NCI-H510A treated with DMSO at 0.1 percent for 48 hours (cell line): ENCODE measurements around the gene RFX2.
A peak's percentile ranks its signal among the peaks of the same experiment; 100 is the strongest.
"Not testable (repeated sequence)": the region's sequence is repeated elsewhere in the genome, so short reads cannot be mapped to it uniquely, and the experiment has no call there.

Experiments
- DNase-seq: peaks from one replicate; lab custom pipeline; 2025; lab: John Stamatoyannopoulos, UW

RFX2 gene

DNA sequence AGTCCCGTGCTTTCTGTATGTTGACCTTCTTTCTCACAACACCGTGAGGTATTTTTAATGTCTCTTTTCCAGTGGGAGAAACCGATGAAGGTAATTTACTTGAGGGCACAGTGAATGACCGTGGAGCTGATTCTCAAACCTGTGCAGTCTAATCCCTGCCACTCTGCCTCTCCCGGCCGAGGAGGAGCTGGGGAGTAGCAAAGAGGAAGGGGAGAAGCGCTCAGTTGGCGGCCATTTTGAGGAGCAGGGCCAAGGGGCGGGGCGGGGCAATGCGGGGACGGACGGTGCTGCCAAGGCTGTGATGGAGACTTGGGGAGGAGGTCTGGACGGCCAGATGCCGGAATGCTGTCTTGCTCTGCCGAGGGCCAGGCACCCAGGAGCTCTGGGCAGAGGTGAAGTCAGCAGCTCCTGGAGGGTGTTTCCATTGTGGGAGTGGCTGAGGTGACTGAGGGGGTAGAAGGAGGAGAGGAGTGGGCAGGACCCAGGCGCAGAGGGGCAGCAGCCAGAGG lies 120.0 kb downstream of the RFX2 start:
- DNase-seq: no peak

DNA sequence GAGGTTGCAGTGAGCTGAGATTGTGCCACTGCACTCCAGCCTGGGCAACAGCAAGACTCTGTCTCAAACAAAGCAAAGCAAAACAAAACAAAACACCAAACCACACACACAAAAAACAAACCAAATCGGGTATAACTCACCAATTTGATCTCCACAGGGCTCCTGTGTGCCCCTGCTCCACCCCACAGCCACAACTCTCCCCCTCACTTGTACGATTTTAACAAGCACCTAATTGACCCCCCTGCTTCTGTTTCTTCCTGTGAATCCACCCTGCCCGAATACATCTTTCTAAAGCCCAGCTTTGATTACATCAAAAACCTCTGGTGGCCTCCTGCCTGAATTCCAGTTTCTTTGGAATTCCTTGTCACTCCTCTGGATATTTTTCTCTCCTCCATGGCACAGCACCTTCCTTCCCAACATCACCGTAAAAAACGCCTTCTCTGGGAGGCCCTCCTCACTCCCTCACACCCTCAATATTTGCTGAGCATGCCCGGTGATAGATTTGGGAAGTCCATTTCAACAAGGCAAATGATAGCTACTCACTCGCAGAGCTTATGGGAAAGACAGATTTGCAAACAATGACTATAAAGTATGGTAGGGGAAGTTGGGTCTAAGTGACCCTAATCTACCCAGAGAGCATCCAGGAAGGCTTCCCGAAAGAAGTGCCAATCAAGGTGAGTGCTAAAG lies 120.8 kb downstream of the RFX2 start:
- DNase-seq: no peak

DNA sequence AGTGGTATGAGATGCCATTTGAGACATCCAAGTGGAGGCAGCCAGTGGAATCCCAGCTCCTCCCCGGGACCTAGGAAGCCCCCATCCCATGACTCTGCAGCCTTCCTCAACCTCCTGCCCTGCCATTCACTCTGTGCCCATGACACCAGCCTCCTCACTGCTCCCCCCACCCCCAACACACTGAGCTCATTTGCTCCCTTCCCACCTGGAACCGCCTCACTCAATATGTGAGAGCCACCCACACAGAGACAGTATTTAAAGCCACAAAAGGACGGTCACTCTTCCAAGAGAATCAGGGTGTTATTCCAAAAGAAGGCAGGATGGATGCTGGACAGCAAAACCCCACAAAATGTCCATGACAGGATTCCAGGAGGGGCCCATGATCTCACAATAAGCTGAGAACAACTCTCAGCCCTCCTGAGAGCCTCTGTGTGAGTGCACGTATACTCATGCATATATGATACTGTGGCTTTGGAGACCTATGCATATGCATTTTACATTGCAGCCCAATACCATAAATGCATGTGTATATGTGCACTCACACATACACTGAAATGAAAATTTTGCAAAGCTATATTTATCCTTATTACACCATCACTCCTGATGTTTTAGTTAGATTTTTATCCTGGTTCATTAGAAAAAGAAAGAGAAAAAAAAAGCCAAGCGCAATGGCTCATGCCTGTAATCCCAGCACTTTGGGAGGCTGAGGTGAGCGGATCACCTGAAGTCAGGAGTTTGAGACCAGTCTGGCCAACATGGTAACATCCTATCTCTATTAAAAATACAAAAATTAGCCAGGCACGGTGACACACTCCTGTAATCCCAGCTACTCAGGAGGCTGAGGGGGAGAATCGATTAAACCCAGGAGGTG lies 121.5 kb downstream of the RFX2 start:
- peak; percentile 92 for DNase-seq

DNA sequence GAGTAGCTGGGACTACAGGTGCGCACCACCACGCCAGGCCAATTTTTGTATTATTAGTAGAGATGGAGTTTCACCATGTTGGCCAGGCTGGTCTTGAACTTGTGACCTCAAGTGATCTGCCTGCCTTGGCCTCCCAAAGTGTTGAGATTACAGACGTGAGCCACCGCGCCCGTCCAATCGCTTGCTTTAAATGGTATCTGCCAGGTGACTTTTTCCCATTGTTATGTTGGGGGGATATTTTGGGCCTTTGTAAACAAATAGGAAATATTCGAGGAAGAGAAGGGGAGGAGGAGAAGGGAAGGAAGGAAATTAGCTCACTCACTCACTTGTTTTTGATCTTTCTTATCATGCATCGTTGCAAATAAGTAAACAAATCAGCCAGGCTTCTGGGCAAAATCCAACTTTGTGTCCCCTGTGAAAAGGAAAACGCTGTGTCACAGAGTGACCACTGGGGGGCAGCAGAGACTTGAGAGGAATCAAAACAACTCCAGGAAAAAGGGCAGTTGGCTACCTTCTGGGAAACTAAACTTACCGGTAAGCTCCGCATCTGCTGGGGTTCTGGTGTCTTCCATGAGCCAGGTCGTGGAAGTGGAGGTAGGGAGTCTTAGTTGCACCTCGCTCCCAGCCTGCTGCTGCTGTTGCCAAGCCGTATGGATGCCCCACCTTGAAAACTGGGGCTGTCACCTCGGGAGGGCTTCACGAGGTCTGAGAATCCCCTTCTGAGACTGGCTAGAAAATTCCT lies 123.1 kb downstream of the RFX2 start:
- peak; percentile 97 for DNase-seq

DNA sequence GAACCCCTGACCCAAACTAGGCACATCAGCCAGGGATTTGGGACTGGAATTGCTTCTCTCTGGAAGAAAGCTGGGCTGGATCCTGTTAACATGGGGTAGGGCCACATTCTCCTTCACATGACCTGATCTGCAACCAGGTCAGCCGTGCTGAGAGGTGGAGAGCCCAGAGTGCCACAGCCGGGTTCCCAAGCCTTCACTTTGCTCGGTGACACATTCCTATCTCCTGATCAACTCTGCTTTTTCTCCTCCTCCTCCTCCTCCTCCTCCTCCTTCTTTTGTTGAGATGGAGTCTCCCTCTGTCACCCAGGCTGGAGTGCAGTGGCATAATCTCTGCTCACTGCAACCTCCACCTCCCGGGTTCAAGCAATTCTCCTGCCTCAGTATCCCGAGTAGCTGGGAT lies 124.5 kb downstream of the RFX2 start:
- not testable (repeated sequence) for DNase-seq

DNA sequence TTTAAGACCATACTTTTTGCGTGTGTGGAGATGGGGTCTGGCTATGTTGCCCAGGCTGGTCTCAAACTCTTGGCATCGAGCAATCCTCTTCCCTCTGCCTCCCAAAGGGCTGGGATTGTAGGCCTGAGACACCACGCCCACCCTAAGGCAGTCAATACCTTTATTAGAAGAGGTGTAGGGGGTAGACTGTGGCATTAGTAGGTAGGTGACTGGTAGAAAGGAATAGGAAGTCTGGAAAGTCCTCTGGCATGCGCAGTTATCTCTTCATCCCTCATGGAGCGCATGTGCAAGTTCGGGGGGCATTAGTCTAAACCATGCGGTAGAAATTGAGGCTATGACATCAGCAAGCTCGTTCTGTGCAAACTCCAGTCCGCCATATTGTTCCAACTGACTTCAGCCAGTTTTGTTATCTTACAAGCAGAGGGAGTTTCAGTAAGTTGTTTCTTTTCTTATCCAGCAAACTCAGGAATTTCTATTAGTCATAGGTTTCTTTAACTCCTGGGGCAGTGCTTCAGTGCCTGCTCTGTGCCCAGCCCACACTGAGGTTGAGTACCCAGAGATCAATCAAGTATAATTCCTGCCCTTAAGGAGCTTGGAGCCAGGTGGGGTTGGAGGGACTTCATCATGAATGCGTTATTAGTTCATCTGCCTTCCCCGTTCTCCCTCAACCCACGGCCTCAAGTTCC lies 125.1 kb downstream of the RFX2 start:
- no peak for DNase-seq

DNA sequence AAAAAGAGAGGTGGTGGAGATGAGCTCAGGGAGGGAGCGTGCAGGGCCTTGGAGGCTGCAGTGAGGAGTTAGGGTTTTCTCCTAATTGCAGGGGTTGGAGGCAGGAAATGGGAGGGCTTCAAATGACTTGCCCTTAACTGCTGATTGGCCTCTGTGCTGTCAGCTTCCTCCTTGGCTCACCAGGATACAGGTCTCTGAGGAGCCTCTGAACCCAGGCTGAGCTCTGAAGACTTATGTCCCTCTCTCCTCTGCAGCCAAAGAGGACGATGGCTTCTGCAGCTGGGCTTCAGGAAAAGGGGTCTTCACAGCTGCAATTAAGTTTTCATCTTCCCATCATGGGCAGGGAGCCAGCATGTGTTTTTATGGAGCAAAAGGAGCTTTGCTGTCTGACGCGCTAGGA lies 125.7 kb downstream of the RFX2 start:
- DNase-seq: no peak

DNA sequence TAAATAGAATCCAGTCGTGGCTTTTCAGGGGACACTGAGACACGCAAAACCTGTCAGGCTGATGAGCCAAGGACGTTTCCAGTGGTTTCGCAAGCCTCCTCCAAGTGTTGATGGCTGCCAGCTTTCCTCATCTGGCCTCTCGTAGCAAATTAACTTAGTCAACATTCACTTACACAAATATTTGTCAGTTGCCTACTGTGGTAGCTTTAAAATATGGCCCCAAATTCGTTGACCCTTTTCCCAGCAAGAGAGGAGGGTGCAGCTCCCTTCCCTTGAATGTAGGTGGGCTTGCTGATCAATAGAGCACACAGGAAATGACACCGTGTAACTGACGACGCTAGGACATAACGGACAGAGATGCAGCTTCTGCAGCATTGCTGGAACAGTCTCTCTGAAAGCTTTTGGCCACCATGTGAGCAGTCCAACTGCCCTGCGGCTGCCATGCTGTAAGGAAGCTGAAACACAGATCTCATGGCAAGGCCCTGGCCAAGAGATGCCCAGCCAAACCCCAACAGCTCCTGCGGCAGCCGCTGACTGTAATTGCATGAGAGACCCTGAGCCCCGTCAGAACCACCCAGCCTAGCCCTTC lies 126.8 kb downstream of the RFX2 start:
- DNase-seq: no peak

DNA sequence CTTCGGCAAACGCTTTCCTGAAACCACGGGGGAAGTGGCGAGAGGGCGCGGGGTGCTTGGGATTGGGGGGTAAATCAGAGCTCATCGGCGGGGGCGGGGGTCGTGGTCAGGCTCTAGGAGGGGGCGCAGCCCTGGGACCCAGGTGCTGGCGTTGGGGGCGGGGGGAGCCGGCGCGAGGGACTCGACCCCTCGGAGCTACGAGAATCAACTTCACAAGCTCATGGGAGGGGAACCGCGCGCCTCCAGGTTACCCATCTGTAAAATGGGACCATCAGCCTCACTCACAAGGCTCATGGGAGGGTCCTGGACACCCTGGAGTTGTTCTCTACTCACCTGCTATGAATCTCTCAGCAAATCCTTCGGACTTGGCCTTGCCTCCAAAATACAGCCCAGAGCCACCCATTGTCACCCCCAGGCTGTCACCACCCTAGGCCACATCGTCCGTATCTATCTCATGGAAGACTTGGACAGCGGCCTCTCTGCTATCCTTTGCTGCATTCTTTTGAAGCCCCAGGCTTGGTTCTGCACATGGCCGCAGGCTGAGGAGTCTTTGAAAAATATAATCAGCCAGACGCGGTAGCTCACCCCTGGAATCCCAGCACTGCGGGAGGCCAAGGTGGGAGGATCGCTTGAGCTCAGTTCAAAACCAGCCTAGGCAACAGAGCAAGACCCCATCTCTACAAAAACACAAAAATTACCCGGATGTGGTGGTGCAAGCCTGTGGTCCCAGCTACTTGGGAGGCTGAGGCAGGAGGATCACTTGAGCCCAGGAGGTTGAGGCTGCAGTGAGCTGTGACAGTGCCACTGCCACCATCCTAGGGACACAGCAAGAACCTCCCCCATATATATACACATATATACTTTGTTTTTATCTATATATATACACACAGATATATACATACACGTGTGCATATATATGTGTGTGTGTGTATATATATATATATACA lies 131.4 kb downstream of the RFX2 start:
- DNase-seq: no peak

DNA sequence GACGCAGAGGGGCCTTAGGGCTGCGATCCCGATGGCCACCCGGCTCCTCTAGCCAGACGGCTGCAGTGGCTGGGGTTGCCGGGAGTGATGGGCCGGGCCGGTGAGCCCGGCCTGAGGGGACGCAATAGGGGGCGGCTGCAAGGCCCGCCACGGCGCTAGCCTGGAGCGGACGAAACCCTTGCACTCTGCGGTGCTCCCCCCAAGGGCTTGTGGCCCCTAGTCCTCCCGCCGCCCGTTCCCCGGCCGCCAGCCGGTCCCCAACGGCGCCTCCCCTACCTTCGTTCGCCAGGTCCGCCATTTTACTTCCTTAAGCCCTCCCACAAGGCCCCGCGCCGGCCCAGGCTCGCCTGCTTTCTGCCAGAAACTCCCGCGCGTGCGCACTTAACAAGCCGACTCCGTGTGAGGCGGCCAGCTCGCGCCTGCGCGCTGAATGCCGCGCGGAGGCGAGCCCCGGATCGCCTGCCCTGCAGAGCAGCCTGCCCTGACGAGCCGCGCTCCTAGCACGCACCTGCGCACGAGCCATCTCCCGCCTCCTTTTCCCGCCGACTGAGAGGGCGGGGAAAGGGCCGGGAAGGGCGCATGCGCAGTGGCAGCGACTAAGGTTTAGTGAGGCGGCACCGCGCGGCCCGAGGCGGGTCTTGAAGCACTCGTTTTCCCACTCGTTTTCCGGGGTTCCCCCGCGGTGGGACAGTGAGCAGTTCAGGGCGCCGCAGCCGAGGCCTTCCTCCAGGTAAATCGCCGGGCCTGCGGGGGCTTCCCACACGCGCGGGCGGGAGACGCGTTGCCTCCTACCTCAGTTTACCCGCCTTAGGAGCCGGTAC lies 132.3 kb downstream of the RFX2 start, which contains the start of gene RANBP3:
Gene RANBP3, minus strand, starts transcription at position 356 of the 821 bp plus-strand sequence. Its CDS starts 58 bp downstream, at position 298.
- DNase-seq: peak; percentile 99

DNA sequence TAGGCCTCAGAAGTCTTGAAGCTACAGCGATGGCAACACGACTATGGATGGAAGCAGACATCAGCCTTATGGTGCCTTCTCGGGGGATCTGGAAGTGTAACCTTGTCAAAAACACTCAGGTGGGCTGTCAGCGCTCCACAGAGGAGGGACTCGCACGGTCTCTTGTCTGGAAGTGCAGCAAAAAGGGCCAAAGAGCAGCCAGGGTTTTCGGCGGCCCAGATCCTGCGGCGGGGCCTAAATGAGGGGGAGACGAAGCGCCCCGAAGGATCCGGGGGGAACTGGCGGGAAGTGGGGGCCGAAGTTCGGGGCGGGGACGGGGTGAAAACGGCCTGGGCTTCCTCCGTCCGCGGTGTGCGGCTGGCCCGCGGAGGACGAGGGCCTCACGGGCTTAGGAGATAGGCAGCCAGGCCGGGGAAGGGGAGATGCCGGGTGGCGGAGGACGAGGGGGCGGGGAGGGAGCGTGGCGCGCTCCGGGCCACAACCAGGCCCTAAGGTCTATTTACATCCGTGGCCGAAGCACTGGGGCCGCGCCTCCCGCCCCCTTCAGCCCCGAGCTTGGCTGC lies 133.0 kb downstream of the RFX2 start:
- DNase-seq: no peak

DNA sequence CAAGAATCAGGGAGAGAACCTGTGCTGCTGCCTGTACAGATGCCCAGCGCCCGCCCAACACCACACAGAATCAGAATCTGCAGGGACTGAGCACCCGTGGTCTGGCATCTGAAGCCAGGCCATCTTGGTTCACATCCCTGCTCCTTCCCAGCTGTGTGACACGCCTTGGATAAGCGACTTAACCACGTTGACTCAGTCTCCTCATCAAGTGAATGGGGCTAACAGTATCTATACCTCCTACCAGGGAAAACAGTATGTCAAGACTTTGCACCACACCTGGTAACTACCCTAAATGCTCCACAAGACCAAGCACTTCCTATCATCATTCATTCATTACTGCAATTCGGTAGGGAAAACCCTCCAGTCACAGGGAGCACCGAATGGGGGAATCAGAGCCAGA lies 133.5 kb downstream of the RFX2 start:
- DNase-seq: no peak

DNA sequence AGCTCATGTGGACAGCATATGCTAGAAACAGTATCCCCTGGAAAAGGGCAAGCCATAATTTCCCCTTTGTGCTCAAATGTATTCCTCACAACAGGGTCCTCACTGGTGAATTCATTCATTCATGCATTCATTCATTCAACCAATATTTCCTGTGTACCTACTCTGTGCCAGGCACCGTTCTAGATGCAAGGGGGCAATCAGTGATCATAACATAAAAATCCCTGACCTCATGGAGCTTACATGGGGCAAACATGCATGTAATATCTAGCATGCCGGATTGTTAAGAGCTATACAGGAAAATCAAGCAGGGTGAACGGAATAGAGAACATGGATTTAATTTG lies 134.9 kb downstream of the RFX2 start:
- DNase-seq: no peak

DNA sequence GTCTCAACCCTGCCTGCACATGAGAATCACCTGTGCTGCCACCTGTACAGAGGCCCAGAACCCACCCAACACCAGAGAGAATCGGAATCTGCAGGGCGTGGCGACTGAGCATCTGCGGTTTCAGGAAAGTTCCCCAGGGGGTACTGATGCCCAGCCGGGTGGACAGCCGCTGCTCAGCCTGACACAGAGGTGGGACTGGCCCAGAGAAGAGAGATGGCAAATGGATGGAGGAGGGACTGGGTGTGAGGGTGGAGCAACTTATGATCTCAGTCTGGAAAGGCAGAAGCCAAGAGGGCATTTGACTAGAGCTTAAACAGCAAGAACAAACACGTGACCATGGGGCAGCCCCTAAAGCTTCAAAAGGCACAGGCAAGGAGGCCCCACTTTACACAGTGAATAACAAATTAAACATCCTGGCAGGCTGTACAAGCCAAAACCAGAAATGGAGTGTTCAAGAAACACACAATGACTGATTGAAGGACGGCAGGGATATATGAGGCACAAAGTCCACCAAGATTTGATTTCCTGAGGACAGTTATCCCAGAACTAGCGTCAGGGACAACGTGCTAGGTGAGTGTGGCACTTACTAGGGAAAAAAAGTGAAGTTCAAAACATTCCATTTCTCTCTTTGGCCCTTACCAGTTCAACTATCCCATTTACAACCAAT lies 135.4 kb downstream of the RFX2 start:
- DNase-seq: peak; percentile 79

DNA sequence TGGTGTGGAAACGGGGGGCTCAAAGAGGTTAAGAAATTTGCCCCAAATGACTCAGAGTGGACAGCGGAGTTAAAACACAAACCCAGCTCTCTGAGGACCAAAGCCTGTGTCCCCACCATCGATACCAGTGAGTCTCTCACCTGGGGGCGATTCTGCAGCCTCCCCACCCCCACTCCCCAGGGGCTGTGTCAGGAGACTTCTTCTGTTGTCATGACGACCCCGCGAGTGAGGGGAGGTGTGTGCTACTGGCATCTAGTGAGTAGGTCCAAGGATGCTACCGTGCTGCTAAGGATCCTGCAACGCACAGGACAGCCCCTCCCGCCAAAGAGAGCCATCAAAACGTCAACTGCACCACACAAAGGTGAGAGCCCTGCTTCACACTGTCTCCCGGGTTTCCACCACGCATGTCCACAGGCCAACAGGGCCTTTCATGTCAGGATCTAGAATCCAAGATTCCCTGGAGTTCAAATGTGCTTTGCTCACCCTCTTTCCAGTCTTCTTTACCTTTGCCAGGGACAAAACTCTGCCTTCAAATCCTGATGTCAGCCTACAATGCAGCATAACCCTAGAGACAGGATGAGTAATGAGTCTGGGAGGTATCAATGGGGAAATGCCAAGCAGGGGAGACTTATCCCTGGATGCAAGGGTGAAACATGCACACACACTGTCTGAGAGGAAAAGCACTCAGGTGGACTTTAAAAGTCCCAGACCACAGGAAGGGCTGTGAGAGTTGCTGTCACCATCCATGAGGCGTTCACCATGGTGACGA lies 136.2 kb downstream of the RFX2 start:
- DNase-seq: no peak

DNA sequence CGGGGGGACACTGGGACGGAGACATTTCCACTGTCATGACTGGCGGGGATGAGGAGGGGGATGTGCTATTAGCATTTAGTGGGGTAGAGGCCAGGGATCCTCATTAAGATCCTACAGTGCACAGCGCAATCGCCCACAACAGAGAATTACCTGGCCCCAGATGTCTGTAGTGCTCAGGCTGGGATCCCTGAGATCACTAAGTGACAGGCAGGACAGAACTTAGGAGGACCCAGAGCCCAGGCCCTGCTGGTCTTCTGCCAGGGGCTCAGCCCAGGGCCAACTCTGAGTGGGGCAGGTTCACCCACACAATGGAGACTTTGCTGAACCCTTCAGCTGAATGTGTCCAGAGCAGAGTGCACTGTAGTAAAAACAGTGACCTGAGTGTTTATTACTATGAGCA lies 136.9 kb downstream of the RFX2 start:
- no peak for DNase-seq

DNA sequence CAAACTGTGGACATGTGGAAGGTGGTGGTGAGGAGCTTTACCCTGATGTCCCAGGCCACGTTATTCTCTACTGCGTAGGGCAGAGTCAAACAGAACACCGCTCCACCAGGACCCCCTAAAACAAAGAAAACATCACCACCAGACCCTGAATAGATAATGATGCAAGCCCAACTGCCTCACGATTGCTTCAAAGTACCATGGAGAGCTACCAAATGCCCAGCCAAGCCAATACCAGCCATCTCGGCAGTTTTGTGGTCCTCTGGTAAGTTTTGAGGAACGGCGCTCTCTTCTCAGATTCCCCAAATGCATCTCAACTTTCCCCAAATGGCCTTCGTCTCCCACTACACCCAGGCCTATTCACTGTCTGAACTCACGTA lies 138.0 kb downstream of the RFX2 start:
- DNase-seq: no peak
